ENCODE data around the gene RSPO4. TPM values are rescaled to one million over a fixed set of nuclear protein-coding genes. Genes with fewer than 3 reads are reported as not detected.
"Not testable (repeated sequence)": the region's sequence is repeated elsewhere in the genome, so short reads cannot be mapped to it uniquely, and the experiment has no call there.

Gene RSPO4
- polyA plus RNA-seq, 5 donors: 2.2 to 4.7 (median 3.5) TPM

GRCh38 chr20:1005452-1006027 is 3.4 kb upstream of the RSPO4 start:
- no peak for DNase-seq

DNA sequence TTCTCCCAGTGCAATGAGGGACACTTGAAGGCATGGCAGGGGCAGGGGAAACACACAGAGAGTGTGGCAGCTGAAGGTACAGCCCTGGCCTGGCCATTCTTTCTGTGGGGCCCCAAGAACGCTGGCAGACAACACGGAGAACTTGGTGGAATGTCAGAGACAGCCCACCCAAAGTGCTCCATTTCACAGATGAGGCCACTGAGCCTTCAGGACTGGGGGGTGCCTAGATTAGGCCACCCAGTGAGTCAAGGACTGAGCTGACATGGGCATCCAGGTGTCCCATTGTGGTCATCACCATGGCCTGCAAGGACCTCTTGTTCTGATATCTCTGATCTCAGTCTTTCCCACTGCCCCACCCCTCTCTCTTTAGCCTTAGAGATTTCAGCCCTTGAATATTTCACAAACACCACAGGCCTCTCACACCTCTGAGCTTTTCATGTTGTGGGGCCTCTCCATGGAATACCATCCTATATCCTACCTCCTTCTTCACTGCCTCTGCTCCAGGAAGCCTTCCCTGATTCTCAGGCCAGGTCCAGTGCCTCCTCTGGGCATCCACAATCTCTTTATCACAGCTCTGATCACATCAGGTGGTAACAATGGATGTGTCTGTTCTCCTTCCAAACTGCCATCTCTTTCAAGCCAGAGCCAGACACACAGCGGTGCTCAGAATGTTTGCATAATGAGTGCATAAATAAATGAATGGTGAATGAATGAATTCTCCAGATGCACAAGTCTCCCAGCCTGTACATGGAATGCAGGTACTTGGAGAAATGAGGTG is 2.0 kb upstream of the RSPO4 start:
- DNase-seq: no peak

- no peak for DNase-seq
Measured at GRCh38 chr20:1002682-1003561, 811 bp upstream of the RSPO4 start.

GRCh38 chr20:1001116-1001515 is 995 bp downstream of the RSPO4 start:
- no peak for DNase-seq

- peak; percentile 52 to 65 for DNase-seq
Measured at GRCh38 chr20:998231-998830, 3.8 kb downstream of the RSPO4 start.

DNA sequence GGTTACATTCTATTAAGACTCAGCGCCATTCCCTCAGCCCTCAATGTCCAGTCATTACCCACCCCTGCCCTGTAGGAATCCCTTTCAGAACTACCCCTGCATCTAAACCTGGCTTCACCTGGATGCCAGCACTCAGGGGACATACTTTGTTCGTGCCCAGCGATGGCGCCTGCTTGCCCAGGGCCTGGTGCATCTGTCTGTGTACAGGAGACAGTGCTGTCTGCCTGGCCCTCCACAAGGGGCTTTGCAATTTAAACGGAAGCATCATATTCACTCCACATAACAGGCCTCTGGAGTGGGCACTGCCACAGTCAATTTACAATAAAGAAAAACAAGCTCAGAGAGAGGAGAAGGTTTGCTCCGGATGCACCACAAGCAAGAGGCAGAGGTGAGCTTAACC is 4.6 kb downstream of the RSPO4 start:
- no peak for DNase-seq

GRCh38 chr20:997016-997415 is 5.1 kb downstream of the RSPO4 start:
- DNase-seq: no peak

DNA sequence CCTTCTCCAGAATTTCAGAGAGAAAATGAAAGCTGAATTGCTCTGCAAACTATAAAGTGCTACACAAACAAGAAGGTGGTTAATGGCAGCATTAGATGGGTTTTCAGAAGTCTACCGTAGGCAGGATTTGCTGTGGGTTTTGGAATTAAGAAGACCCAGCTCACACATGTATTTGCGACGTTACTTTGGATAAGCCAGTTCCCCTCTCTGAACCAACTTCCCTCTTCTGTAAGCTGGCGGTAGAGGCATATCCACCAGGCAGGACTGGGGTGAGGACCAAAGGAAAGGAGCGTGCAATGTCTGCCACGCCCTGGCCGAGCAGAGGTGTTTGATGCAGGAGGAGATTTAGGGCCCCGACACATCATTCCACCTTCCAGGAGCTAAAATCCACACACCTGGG is 6.9 kb downstream of the RSPO4 start:
- DNase-seq: no peak

- no peak for DNase-seq
Measured at GRCh38 chr20:992801-993535, 9.1 kb downstream of the RSPO4 start.

DNA sequence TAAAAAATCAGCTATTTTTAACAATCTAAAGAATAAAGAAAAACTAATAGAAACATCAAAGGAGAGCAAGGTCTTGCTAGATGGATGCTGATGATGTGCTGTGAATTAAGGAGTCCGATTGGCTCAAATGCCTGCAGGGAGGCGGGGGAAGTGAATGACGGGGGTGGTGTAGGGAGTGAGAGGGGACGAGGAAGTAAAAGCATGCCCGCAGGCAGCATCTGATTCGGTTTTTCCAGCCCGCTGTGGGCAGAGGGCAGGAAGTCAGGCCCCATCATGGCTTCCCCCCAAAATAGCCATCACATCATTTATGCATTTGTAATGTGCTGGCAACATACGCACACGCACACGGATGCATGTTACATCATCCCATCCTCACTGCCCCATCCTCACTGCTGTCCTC is 10.3 kb downstream of the RSPO4 start:
- DNase-seq: no peak

- no peak for DNase-seq
Measured at GRCh38 chr20:990293-990959, 11.7 kb downstream of the RSPO4 start.

DNA sequence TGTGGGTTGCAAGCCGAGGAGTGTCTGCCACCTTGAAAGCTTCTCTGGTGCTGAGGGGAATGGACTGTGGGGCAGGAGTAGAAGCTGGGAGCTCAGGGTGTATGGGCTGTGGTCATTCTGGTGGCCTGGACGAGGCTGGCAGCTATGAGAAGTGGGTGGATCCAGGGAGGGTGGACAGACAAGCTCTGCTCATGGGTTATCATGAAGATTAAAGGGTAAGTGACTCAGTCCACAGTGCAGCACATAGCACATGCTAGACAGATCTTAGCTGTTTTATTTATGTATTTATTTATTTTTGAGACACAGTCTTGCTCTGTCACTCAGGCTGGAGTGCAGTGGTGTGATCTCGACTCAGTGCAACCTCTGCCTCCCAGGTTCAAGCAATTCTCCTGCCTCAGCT is 13.8 kb downstream of the RSPO4 start:
- no peak for DNase-seq

GRCh38 chr20:987677-988076 is 14.4 kb downstream of the RSPO4 start:
- DNase-seq: no peak

GRCh38 chr20:986733-987355 is 15.3 kb downstream of the RSPO4 start:
- DNase-seq: no peak

DNA sequence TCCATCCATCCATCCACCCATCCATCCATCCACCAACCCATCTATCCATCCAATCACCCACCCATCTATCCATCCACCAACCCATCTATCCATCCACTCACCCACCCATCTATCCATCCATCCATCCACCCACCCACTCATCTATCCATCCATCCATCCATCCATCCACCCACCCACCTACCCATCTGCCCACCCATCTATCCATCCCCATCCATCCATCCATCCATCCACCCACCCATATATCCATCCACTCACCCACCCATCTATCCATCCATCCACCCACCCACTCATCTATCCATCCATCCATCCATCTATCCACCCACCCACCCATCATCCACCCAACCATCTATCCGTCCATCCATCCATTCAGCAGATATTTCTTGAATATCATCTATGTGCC is 17.1 kb downstream of the RSPO4 start:
- not testable (repeated sequence) for DNase-seq

GRCh38 chr20:982754-983153 is 19.4 kb downstream of the RSPO4 start:
- DNase-seq: no peak

DNA sequence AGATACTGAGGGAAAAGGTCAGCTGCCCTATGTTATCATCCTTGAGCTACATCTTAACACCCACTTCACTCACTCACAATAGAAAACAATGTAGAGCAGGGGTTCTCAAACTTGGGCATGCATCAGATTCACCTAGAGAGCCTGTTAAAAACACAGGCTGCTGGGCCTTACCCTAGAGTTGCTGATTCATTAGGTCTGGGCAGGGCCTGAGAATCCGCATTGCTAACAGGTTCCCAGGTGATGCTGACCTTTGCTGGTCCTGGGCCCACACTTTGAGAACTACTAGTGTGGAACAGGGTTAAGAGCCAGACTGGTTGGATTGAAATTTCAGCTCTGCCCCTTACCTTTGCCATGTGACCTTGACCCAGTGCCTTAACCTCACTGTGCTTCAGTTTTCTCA is 25.1 kb downstream of the RSPO4 start:
- no peak for DNase-seq

GRCh38 chr20:976033-976432 is 26.1 kb downstream of the RSPO4 start:
- no peak for DNase-seq

DNA sequence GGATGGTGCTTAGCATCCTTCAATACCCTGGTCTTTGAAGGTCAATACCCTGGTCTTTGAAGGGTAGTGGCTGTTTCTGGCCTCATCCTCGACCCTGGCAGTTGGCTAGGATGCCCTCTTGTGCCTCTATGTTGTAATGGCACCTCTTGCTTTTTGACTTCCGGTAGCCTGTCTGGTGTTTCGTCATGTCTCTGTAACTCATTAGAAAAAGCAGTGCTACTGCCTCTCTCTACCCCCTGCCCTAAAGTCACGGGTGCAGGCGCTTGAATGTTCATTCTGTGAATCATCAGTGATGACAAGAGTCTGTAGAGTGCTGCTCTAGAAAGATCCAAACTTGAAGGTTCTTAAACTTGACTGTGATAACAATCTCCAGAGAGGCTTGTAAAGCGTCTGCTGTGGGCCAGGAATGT is 28.3 kb downstream of the RSPO4 start:
- no peak for DNase-seq

DNA sequence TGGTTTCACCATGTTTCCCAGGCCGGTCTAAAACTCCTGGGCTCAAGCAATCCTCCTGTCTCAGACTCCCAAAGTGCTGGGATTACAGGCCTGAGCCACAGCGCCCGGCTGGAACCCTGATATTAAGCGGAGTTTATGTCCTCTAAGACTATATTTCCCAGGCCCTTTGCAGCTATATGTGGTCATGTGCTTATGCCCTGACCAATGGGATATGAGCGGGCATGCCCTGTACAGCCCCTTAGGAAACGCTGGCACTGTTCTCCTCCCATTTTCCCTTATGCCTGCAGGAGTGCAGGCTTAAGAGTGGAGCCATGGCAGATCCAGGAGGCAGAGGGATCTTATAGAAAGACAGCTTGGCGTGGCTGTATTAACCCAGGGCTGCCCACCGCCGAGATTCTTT is 29.9 kb downstream of the RSPO4 start:
- DNase-seq: no peak

- DNase-seq: no peak
Measured at GRCh38 chr20:971346-971745, 30.8 kb downstream of the RSPO4 start.

Measured in right lung (tissue), 5 donors.